H9 (cell line): ENCODE measurements around the gene CCL27. TPM values are rescaled to one million over a fixed set of nuclear protein-coding genes. Genes with fewer than 3 reads are reported as not detected.

Source experiments
- DNase-seq: peaks from one replicate; pipeline ENCODE4 v3.0.0-alpha.2; 2017
- H2AFZ ChIP-seq: one replicate; pipeline ENCODE4 v1.6.1; 2013; ENCODE audit warnings: mild to moderate bottlenecking, low read length, control low read depth, moderate library complexity
- H2AK5ac ChIP-seq: 2 replicates; pipeline ENCODE4 v1.6.1; 2013; ENCODE audit warnings: low read length, control low read depth, mixed read lengths; ENCODE audit not compliant: insufficient read length
- H2BK120ac ChIP-seq: one replicate; pipeline ENCODE4 v1.6.1; 2013; ENCODE audit warnings: low read depth, mild to moderate bottlenecking, low read length, control low read depth, inconsistent platforms; ENCODE audit not compliant: poor library complexity, severe bottlenecking
- H2BK12ac ChIP-seq: 2 replicates; pipeline ENCODE4 v1.6.1; 2013; ENCODE audit warnings: low read length, control low read depth, mixed read lengths, low read depth; ENCODE audit not compliant: insufficient read length
- H2BK15ac ChIP-seq: 2 replicates; pipeline ENCODE4 v1.6.1; 2013; ENCODE audit warnings: low read depth, low read length, control low read depth
- H2BK20ac ChIP-seq: one replicate; pipeline ENCODE4 v1.6.1; 2013; ENCODE audit warnings: low read depth, mild to moderate bottlenecking, low read length, control low read depth, inconsistent platforms; ENCODE audit not compliant: poor library complexity, severe bottlenecking
- H2BK5ac ChIP-seq: 2 replicates; pipeline ENCODE4 v1.6.1; 2013; ENCODE audit warnings: low read length, control low read depth, mixed read lengths; ENCODE audit not compliant: insufficient read length
- H3K14ac ChIP-seq: 2 replicates; pipeline ENCODE4 v1.6.1; 2013; ENCODE audit warnings: low read length, control low read depth; ENCODE audit not compliant: insufficient read depth
- H3K18ac ChIP-seq: 2 replicates; pipeline ENCODE4 v1.6.1; 2013; ENCODE audit warnings: low read depth, mild to moderate bottlenecking, mixed read lengths, low read length, control low read depth; ENCODE audit not compliant: insufficient read length
- H3K23ac ChIP-seq: 2 replicates; pipeline ENCODE4 v1.6.1; 2013; ENCODE audit warnings: low read length, control low read depth, mixed read lengths, low read depth; ENCODE audit not compliant: insufficient read length
- H3K23me2 ChIP-seq: 2 replicates; pipeline ENCODE4 v1.6.1; 2013; ENCODE audit warnings: low read depth, mild to moderate bottlenecking, mixed read lengths, low read length, control low read depth; ENCODE audit not compliant: insufficient read length, poor library complexity, severe bottlenecking
- H3K27ac ChIP-seq: 2 replicates; pipeline ENCODE4 v1.5.1; 2013; ENCODE audit warnings: low read length, control low read depth, mixed read lengths, low read depth; ENCODE audit not compliant: insufficient read length
- H3K27me3 ChIP-seq: 2 replicates; pipeline ENCODE4 v1.6.1; 2013; ENCODE audit warnings: low read length, control low read depth, inconsistent platforms; ENCODE audit not compliant: insufficient read depth
- H3K4ac ChIP-seq: 2 replicates; pipeline ENCODE4 v1.6.1; 2013; ENCODE audit warnings: low read depth, mild to moderate bottlenecking, control low read depth, inconsistent platforms, low read length, moderate library complexity
- H3K4me1 ChIP-seq: 2 replicates; pipeline ENCODE4 v1.6.1; 2013; ENCODE audit warnings: low read length, control low read depth, inconsistent platforms; ENCODE audit not compliant: insufficient read depth
- H3K4me2 ChIP-seq: 2 replicates; pipeline ENCODE4 v1.6.1; 2013; ENCODE audit warnings: low read length, control low read depth, mixed read lengths; ENCODE audit not compliant: insufficient read length, insufficient read depth
- H3K56ac ChIP-seq: 2 replicates; pipeline ENCODE4 v1.6.1; 2013; ENCODE audit warnings: low read depth, mild to moderate bottlenecking, mixed read lengths, low read length, control low read depth; ENCODE audit not compliant: insufficient read length
- H3K79me1 ChIP-seq: 2 replicates; pipeline ENCODE4 v1.6.1; 2013; ENCODE audit warnings: low read depth, mild to moderate bottlenecking, moderate library complexity, low read length, control low read depth, inconsistent platforms; ENCODE audit not compliant: insufficient read depth, poor library complexity, severe bottlenecking
- H3K79me2 ChIP-seq: 2 replicates; pipeline ENCODE4 v1.6.1; 2013; ENCODE audit warnings: low read length, control low read depth, inconsistent platforms; ENCODE audit not compliant: insufficient read depth
- H3K9ac ChIP-seq: 2 replicates; pipeline ENCODE4 v1.6.1; 2013; ENCODE audit warnings: low read length, control low read depth, mixed read lengths; ENCODE audit not compliant: insufficient read length; ENCODE audit errors: extremely low read depth
- H3K9me3 ChIP-seq: one replicate; pipeline ENCODE4 v1.6.1; 2013; ENCODE audit warnings: low read depth, low read length, inconsistent platforms; ENCODE audit not compliant: control insufficient read depth
- H3T11ph ChIP-seq: one replicate; pipeline ENCODE4 v1.6.1; 2013; ENCODE audit warnings: mild to moderate bottlenecking, low read length, control low read depth, inconsistent platforms
- H4K20me1 ChIP-seq: one replicate; pipeline ENCODE4 v1.6.1; 2013; ENCODE audit not compliant: control insufficient read depth, insufficient read length, insufficient read depth
- H4K5ac ChIP-seq: 2 replicates; pipeline ENCODE4 v1.6.1; 2013; ENCODE audit warnings: low read depth, mild to moderate bottlenecking, mixed read lengths, low read length, control low read depth; ENCODE audit not compliant: insufficient read length
- H4K8ac ChIP-seq: replicated peaks from 2 replicates; pipeline ENCODE4 v1.6.1; 2013; ENCODE audit warnings: low read length, control low read depth, mixed read lengths, low read depth; ENCODE audit not compliant: insufficient read length
- H4K91ac ChIP-seq: 2 replicates; pipeline ENCODE4 v1.6.1; 2013; ENCODE audit warnings: low read depth, mild to moderate bottlenecking, moderate library complexity, mixed read lengths, low read length, control low read depth; ENCODE audit not compliant: insufficient read length
- H3K27ac Mint-ChIP-seq, 3 experiments: 2 replicates in 2 of 3; 3 replicates in 1 of 3; pipeline ENCODE4 v1.8.0; 2020 to 2021; ENCODE audit warnings: mixed read lengths in 3 of 3, mild to moderate bottlenecking in 1 of 3, moderate library complexity in 1 of 3
- H3K27me3 Mint-ChIP-seq: 2 replicates; pipeline ENCODE4 v1.8.0; 2021; ENCODE audit warnings: low read depth, mild to moderate bottlenecking, moderate library complexity, mixed read lengths
- H3K36me3 Mint-ChIP-seq, 3 experiments: 2 replicates in 2 of 3; 3 replicates in 1 of 3; pipeline ENCODE4 v1.8.0; 2020 to 2021; ENCODE audit warnings: low read depth in 3 of 3, mixed read lengths in 3 of 3; ENCODE audit not compliant: insufficient read depth in 1 of 3
- H3K4me1 Mint-ChIP-seq, 2 experiments: 2 replicates each; pipeline ENCODE4 v1.8.0; 2020; ENCODE audit warnings: mixed read lengths in 2 of 2
- H3K4me3 Mint-ChIP-seq, 2 experiments: 2 replicates in 1 of 2; 3 replicates in 1 of 2; pipeline ENCODE4 v1.8.0; 2020 to 2021; ENCODE audit warnings: mild to moderate bottlenecking in 2 of 2, mixed read lengths in 2 of 2, moderate library complexity in 1 of 2
- H3K9me3 Mint-ChIP-seq, 2 experiments: 2 replicates in 1 of 2; 3 replicates in 1 of 2; pipeline ENCODE4 v1.8.0; 2020; ENCODE audit warnings: mild to moderate bottlenecking in 2 of 2, mixed read lengths in 2 of 2, moderate library complexity in 1 of 2
- WGBS: extraction: QIAGEN DNeasy Blood & Tissue Kit; methylation state at CpG from one replicate; pipeline ENCODE4 v1.1.7; 2013; ENCODE audit warnings: missing lambda C conversion rate, low lambda C conversion rate, mixed read lengths; ENCODE audit not compliant: insufficient read length; ENCODE audit errors: extremely low coverage; 5-methylcytosine and 5-hydroxymethylcytosine counted together
- total RNA-seq: library from RNA; stranded (reverse); gene quantifications from 2 replicates; pipeline ENCODE4 v1.2.1, GENCODE V29; 2021
- TF ChIP-seq, protein P1 (sequence below): fragments of 200-600 bp; sonication (generic); conservative IDR thresholded peaks from 3 replicates; pipeline ENCODE4 v1.8.0; 2021; ENCODE audit warnings: antibody characterized with exemption, mild to moderate bottlenecking

The CCL27 gene
- total RNA-seq, 1 experiment from 2014 or later, result 0.28 TPM

DNA sequence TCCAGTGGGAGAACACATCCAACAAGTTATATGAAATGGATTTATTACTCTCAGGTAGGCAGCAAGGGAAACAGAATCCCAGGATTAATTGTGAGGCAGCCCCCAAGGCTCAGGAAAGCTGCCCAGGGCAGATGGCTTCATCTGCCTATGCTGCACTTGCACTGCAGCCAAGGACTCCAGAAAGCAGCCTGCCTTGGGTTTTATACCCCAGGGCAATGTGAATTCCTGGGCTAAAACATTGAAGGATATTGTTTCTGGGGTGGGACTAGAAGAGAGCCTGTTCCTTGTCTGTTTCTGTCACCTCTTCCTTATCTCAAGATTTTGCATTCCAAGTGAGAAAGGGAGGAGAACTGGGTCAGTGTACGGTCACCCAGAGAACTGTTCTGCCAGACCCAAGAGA is 8.8 kb upstream of the CCL27 start:
- Histone ChIP-seq H3K9me3 (no peaks in the 10 kb centered on the region), H3K27ac (no peak overlapping the region), H3K56ac (no peak overlapping the region), H4K8ac (no peak overlapping the region), H2BK5ac (no peak overlapping the region), H4K5ac (no peak overlapping the region), H2AK5ac (no peak overlapping the region), H2BK12ac (no peak overlapping the region), H3K4ac (no peak overlapping the region), H2BK20ac (no peak overlapping the region), H3K23me2 (peaks cover under 1% of the 10 kb centered on the region), H3K27me3 (no peaks in the 10 kb centered on the region), H3K23ac (no peak overlapping the region), H3K9ac (no peak overlapping the region), H3K79me2 (no peaks in the 10 kb centered on the region), H2BK15ac (no peak overlapping the region), H4K20me1 (no peaks in the 10 kb centered on the region), H3K4me2 (no peak overlapping the region), H3K18ac (no peak overlapping the region), H3K79me1 (no peaks in the 10 kb centered on the region), H4K91ac (no peak overlapping the region), H3K4me1 (no peaks in the 10 kb centered on the region), H3T11ph (no peak overlapping the region), H2BK120ac (no peak overlapping the region), H3K14ac (no peak overlapping the region), H2AFZ (no peak overlapping the region)
- Mint-ChIP-seq H3K9me3 (peaks cover 10 to 13% of the 10 kb centered on the region in 2 experiments), H3K36me3 (peaks cover 24 to 27% (median 24%) of the 10 kb centered on the region in 3 experiments), H3K4me1 (peaks cover 5% of the 10 kb centered on the region in 2 experiments), H3K4me3 (no peak overlapping the region), H3K27ac (no peak overlapping the region; a peak in 1 of 7 replicates), H3K27me3 (peaks cover 10% of the 10 kb centered on the region)
- WGBS, result no CpG with 5 or more reads among the region's 1 CpG
- TF ChIP-seq, protein P1, sequence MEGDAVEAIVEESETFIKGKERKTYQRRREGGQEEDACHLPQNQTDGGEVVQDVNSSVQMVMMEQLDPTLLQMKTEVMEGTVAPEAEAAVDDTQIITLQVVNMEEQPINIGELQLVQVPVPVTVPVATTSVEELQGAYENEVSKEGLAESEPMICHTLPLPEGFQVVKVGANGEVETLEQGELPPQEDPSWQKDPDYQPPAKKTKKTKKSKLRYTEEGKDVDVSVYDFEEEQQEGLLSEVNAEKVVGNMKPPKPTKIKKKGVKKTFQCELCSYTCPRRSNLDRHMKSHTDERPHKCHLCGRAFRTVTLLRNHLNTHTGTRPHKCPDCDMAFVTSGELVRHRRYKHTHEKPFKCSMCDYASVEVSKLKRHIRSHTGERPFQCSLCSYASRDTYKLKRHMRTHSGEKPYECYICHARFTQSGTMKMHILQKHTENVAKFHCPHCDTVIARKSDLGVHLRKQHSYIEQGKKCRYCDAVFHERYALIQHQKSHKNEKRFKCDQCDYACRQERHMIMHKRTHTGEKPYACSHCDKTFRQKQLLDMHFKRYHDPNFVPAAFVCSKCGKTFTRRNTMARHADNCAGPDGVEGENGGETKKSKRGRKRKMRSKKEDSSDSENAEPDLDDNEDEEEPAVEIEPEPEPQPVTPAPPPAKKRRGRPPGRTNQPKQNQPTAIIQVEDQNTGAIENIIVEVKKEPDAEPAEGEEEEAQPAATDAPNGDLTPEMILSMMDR, result no peak
- DNase-seq, result no peak
